HepG2 (cell line): Measurements from ENCODE around the gene PAPOLB. TPM values are rescaled to one million over a fixed set of nuclear protein-coding genes. Genes with fewer than 3 reads are reported as not detected.

Experiments used
- ATAC-seq: fragments of 200-7000 bp; cut with Tn5 transposase; 3 replicates; pipeline ENCODE4 v1.9.1; 2020; ENCODE audit warnings: mild to moderate bottlenecking, moderate library complexity
- BruUV-seq: library from RNA; stranded (reverse); fragments of 400-500 nt; replicated peaks from 2 replicates; lab custom pipeline; 2021; lab: Mats Ljungman, UMichigan
- CTCF ChIA-PET: fragments of 300-600 bp; formaldehyde crosslinking; extraction: SDS; loops from one replicate; lab custom pipeline; 2021; ENCODE audit warnings: low total read pairs, inconsistent platforms, low intra/inter-chr PET ratio; lab: Yijun Ruan, JAX
- POLR2A ChIA-PET: fragments of 350-600 bp; sonication (Branson Sonifier 250); formaldehyde crosslinking; loops from one replicate; lab custom pipeline; 2020; ENCODE audit warnings: antibody characterized with exemption, inconsistent platforms; lab: Yijun Ruan, JAX
- DNase-seq: peaks from one replicate; pipeline ENCODE4 v3.0.0-alpha.2; 2015; ENCODE audit warnings: low spot score
- FAIRE-seq: peaks from 3 replicates; lab custom pipeline; 2011; peaks lifted over from hg19 to GRCh38; lab: Jason Lieb, UNC
- H2AFZ ChIP-seq: one replicate; pipeline ENCODE4 v1.6.1; 2011; ENCODE audit warnings: low read length, inconsistent platforms
- H3K27ac ChIP-seq: fragments of 300-600 bp; 3 replicates; pipeline ENCODE4 v1.8.0; 2011; ENCODE audit warnings: mixed run types, mild to moderate bottlenecking, mixed read lengths, low read length, inconsistent platforms; ENCODE audit not compliant: insufficient read depth; ENCODE audit errors: extremely low read length
- H3K27me3 ChIP-seq, 2 experiments: fragments of 200-600 bp in 1 of 2; 2 replicates in 1 of 2; 3 replicates in 1 of 2; pipeline versions ENCODE4 v1.6.0 to v1.8.0; 2011; ENCODE audit warnings: low read length in 2 of 2, mild to moderate bottlenecking in 2 of 2, moderate library complexity in 2 of 2, inconsistent platforms in 1 of 2; ENCODE audit not compliant: insufficient read depth in 2 of 2, control insufficient read depth in 1 of 2
- H3K36me3 ChIP-seq, 2 experiments: fragments of 200-600 bp in 1 of 2; replicated peaks in 1 of 2; 2 replicates in 1 of 2; 3 replicates in 1 of 2; pipeline versions ENCODE4 v1.5.1 to v1.8.0; 2011; ENCODE audit warnings: low read length in 2 of 2, inconsistent platforms in 1 of 2; ENCODE audit not compliant: insufficient read depth in 2 of 2, control insufficient read depth in 1 of 2
- H3K4me1 ChIP-seq: 2 replicates; pipeline ENCODE4 v1.5.1; 2012; ENCODE audit warnings: low read length, inconsistent platforms; ENCODE audit not compliant: insufficient read depth
- H3K4me2 ChIP-seq: 2 replicates; pipeline ENCODE4 v1.6.0; 2011; ENCODE audit warnings: low read depth, low read length, inconsistent platforms
- H3K4me3 ChIP-seq, 3 experiments: fragments of 200-600 bp in 1 of 3; sonication (generic), shearing (Covaris generic) in 1 of 3; replicated peaks in 1 of 3; 2 replicates each; pipeline ENCODE4 v1.5.1; 2011 to 2016; ENCODE audit warnings: low read length in 3 of 3, inconsistent platforms in 2 of 3, low read depth in 2 of 3, mild to moderate bottlenecking in 2 of 3, control low read depth in 1 of 3, mixed read lengths in 1 of 3; ENCODE audit not compliant: insufficient read depth in 1 of 3
- H3K79me2 ChIP-seq: one replicate; pipeline ENCODE4 v1.6.1; 2011; ENCODE audit warnings: low read length, inconsistent platforms; ENCODE audit not compliant: insufficient read depth
- H3K9ac ChIP-seq: 2 replicates; pipeline ENCODE4 v1.6.0; 2011; ENCODE audit warnings: mild to moderate bottlenecking, low read depth, low read length, inconsistent platforms; ENCODE audit not compliant: insufficient read depth
- H3K9me3 ChIP-seq: 2 replicates; pipeline ENCODE4 v1.5.1; 2012; ENCODE audit warnings: mild to moderate bottlenecking, low read length
- H4K20me1 ChIP-seq: 2 replicates; pipeline ENCODE4 v1.6.0; 2011; ENCODE audit warnings: inconsistent platforms, mild to moderate bottlenecking, low read length, moderate library complexity; ENCODE audit not compliant: insufficient read depth
- CTCF ChIP-seq: sonication (generic); formaldehyde crosslinking; IDR thresholded peaks from 2 replicates; pipeline ENCODE4 v1.5.0; 2020; ENCODE audit warnings: mild to moderate bottlenecking, missing genetic modification reagents, moderate library complexity
- HNF4A ChIP-seq: sonication (generic); formaldehyde crosslinking; IDR thresholded peaks from 2 replicates; pipeline ENCODE4 v1.4.0; 2020; ENCODE audit warnings: missing genetic modification reagents
- IRF2 ChIP-seq: IDR thresholded peaks from 2 replicates; pipeline ENCODE4 v1.6.1; 2018; ENCODE audit warnings: missing genetic modification reagents, missing compliant biosample characterization
- ISX ChIP-seq: sonication (generic); formaldehyde crosslinking; conservative IDR thresholded peaks from 2 replicates; pipeline ENCODE4 v1.5.0; 2020; ENCODE audit warnings: missing genetic modification reagents
- MXD3 ChIP-seq: IDR thresholded peaks from 2 replicates; pipeline ENCODE4 v1.6.1; 2016; ENCODE audit warnings: mild to moderate bottlenecking, missing biosample characterization, missing genetic modification reagents
- PATZ1 ChIP-seq: sonication (generic); formaldehyde crosslinking; IDR thresholded peaks from 2 replicates; pipeline ENCODE4 v1.4.0; 2020; ENCODE audit warnings: missing genetic modification reagents
- PITX1 ChIP-seq: sonication (generic); formaldehyde crosslinking; IDR thresholded peaks from 2 replicates; pipeline ENCODE4 v1.5.1; 2020; ENCODE audit warnings: mild to moderate bottlenecking, missing genetic modification reagents
- TAF1 ChIP-seq: sonication (generic); formaldehyde crosslinking; IDR thresholded peaks from 2 replicates; pipeline ENCODE4 v1.4.0; 2020; ENCODE audit warnings: missing genetic modification reagents
- WGBS: methylation state at CpG from one replicate; pipeline ENCODE4 v1.1.6; 2017; ENCODE audit warnings: low lambda C conversion rate; 5-methylcytosine and 5-hydroxymethylcytosine counted together
- in situ Hi-C: cut with HindIII; loops from 2 replicates; pipeline ENCODE4 v1.10.0; 2017; ENCODE audit warnings: low pct_unique_long_range_greater_than_20kb; ENCODE audit not compliant: extremely low pct_ligation_motif_present
- intact Hi-C: fragments of 100-400 bp; cut with micrococcal nuclease; formaldehyde crosslinking; loops from one replicate; pipeline ENCODE4 v1.10.0; 2022; ENCODE audit not compliant: unreplicated experiment
- polyA plus RNA-seq, 8 experiments: library from polyadenylated mRNA; depleted of rRNA in 3 of 8; stranded (reverse) in 7 of 8; unstranded in 1 of 8; fragments of >200 nt; fragmentation: Illumina TruSeq in 4 of 8; extraction: Trizol in 4 of 8; gene quantifications; 2 replicates each; pipeline versions ENCODE4 v1.2.1 to v1.2.3, GENCODE V29; 2011 to 2016; ENCODE audit warnings: low read depth in 4 of 8, missing spikeins in 1 of 8, mixed read lengths in 1 of 8; ENCODE audit not compliant: insufficient read depth in 1 of 8
- total RNA-seq, 5 experiments: library from RNA; depleted of rRNA; stranded (reverse); fragments of >200 nt; fragmentation: Illumina TruSeq; extraction: Trizol; gene quantifications; 2 replicates each; pipeline ENCODE4 v1.2.3, GENCODE V29; 2016; ENCODE audit warnings: low read depth in 1 of 5
- TF ChIP-seq, protein P1 (sequence below): sonication (generic); formaldehyde crosslinking; IDR thresholded peaks from 2 replicates; pipeline ENCODE4 v1.4.0; 2020; ENCODE audit warnings: missing genetic modification reagents
- TF ChIP-seq, protein P2 (sequence below): sonication (generic); formaldehyde crosslinking; IDR thresholded peaks from 2 replicates; pipeline ENCODE4 v1.5.1; 2020; ENCODE audit warnings: mild to moderate bottlenecking, missing genetic modification reagents, moderate library complexity

The PAPOLB gene
- total and polyA plus RNA-seq, 2 of the 13 experiments (the other 11 are each of a cell fraction or from before 2014, with no cell fraction given), result not detected

DNA sequence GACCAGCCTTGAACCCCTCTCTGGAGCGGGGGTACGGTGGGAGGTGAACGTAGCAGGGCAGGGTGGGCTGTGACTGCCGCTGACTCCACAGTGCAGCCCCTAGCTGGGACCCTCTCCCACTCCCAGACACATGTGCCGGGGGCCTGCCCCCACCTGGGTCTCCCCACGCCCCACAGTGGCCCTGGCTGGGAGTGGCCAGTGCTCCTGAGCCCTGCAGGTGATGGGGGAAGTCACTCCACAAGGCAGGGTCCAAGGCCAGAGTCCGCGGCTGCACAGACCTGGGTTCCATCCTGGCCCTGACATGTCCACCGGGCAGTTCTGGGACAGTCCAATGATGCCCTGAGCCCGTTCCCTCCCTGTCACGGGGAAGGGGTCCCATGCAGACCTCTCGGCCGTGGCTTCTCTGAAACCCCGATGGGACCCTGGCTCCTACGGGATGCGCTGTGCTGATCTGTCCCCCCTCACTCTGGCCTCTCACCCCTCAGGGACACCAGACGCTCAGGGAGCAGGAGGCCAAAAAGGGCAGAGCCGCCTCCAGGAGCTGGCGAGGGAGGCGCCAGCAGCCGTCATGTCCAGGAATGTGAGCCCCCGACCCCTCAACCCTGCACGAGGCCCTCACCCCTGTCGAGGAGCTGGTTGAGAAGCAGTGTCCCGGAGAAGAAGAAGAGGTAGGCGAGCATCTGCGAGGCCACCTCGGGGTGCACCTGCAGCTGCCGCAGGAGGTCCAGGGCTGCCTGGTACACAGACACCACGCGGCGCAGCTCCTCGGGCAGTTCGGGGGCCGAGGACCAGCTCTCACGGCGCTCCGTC, 46.0 kb downstream of the PAPOLB start:
- FAIRE-seq, result no peak
- H4K20me1 ChIP-seq, result no peaks in the 10 kb centered on the region
- TF ChIP-seq TAF1 (CRISPR knock-in tag) (no peak), ISX (CRISPR knock-in tag) (no peak), PATZ1 (CRISPR knock-in tag) (peak; percentile 74), IRF2 (CRISPR knock-in tag) (no peak), PITX1 (CRISPR knock-in tag) (0 out of 2 replicates have a peak, but pooled peaks have one; percentile 29), MXD3 (no peak), CTCF (CRISPR knock-in tag) (peak; percentile 60), HNF4A (CRISPR knock-in tag) (peak; percentile 55)
- TF ChIP-seq, protein P1, sequence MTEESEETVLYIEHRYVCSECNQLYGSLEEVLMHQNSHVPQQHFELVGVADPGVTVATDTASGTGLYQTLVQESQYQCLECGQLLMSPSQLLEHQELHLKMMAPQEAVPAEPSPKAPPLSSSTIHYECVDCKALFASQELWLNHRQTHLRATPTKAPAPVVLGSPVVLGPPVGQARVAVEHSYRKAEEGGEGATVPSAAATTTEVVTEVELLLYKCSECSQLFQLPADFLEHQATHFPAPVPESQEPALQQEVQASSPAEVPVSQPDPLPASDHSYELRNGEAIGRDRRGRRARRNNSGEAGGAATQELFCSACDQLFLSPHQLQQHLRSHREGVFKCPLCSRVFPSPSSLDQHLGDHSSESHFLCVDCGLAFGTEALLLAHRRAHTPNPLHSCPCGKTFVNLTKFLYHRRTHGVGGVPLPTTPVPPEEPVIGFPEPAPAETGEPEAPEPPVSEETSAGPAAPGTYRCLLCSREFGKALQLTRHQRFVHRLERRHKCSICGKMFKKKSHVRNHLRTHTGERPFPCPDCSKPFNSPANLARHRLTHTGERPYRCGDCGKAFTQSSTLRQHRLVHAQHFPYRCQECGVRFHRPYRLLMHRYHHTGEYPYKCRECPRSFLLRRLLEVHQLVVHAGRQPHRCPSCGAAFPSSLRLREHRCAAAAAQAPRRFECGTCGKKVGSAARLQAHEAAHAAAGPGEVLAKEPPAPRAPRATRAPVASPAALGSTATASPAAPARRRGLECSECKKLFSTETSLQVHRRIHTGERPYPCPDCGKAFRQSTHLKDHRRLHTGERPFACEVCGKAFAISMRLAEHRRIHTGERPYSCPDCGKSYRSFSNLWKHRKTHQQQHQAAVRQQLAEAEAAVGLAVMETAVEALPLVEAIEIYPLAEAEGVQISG (CRISPR knock-in tag), result no peak
- TF ChIP-seq, protein P2, sequence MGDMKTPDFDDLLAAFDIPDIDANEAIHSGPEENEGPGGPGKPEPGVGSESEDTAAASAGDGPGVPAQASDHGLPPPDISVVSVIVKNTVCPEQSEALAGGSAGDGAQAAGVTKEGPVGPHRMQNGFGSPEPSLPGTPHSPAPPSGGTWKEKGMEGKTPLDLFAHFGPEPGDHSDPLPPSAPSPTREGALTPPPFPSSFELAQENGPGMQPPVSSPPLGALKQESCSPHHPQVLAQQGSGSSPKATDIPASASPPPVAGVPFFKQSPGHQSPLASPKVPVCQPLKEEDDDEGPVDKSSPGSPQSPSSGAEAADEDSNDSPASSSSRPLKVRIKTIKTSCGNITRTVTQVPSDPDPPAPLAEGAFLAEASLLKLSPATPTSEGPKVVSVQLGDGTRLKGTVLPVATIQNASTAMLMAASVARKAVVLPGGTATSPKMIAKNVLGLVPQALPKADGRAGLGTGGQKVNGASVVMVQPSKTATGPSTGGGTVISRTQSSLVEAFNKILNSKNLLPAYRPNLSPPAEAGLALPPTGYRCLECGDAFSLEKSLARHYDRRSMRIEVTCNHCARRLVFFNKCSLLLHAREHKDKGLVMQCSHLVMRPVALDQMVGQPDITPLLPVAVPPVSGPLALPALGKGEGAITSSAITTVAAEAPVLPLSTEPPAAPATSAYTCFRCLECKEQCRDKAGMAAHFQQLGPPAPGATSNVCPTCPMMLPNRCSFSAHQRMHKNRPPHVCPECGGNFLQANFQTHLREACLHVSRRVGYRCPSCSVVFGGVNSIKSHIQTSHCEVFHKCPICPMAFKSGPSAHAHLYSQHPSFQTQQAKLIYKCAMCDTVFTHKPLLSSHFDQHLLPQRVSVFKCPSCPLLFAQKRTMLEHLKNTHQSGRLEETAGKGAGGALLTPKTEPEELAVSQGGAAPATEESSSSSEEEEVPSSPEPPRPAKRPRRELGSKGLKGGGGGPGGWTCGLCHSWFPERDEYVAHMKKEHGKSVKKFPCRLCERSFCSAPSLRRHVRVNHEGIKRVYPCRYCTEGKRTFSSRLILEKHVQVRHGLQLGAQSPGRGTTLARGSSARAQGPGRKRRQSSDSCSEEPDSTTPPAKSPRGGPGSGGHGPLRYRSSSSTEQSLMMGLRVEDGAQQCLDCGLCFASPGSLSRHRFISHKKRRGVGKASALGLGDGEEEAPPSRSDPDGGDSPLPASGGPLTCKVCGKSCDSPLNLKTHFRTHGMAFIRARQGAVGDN (CRISPR knock-in tag), result 0 out of 2 replicates have a peak, but pooled peaks have one; percentile 20

More for the DNA sequence above, 46.0 kb downstream of the PAPOLB start:
- peaks cover 7% of the 10 kb centered on the region; the same call in 1 of the 2 replicates for H3K4me1 ChIP-seq
- no peak overlapping the region for H2AFZ ChIP-seq
- WGBS, result 38% methylated on average over 15 of the region's 38 CpGs
- no TSS peak for BruUV-seq
- ChIA-PET POLR2A (no interaction called here), CTCF (no interaction called here)
- H3K9me3 ChIP-seq, result no peaks in the 10 kb centered on the region
- no peak overlapping the region for H3K4me2 ChIP-seq
- peaks cover 11 to 63% of the 10 kb centered on the region in 2 experiments for H3K27me3 ChIP-seq
- in situ Hi-C loops, result no loop called here
- H3K36me3 ChIP-seq, result no peaks in the 10 kb centered on the region
- DNase-seq (no peak), ATAC-seq (peak; percentile 63)
- H3K9ac ChIP-seq, result no peak overlapping the region
- H3K27ac ChIP-seq, result no peak overlapping the region
- H3K79me2 ChIP-seq, result no peaks in the 10 kb centered on the region
- intact Hi-C loops, result no loop called here
- no peak overlapping the region for H3K4me3 ChIP-seq
